Midbrain (tissue), 1 donor: ENCODE results near the gene APBA2.
A peak's percentile ranks its signal among the peaks of the same experiment; 100 is the strongest.

Source experiments
- DNase-seq: peaks from one replicate; lab custom pipeline; 2025; lab: John Stamatoyannopoulos, UW

APBA2 gene

GRCh38 chr15:28935316-28935715 is 49.5 kb downstream of the APBA2 start:
- DNase-seq = no peak

GRCh38 chr15:28936081-28936480 is 50.3 kb downstream of the APBA2 start:
- peak; percentile 70 for DNase-seq

GRCh38 chr15:28936481-28936881 is 50.7 kb downstream of the APBA2 start:
- no peak for DNase-seq

- no peak for DNase-seq
These were observed 51.5 kb downstream of the APBA2 start for GRCh38 chr15:28937271-28937670.

- DNase-seq = no peak
These were observed 56.3 kb downstream of the APBA2 start for GRCh38 chr15:28942046-28942445.

- DNase-seq = no peak
These were observed 56.8 kb downstream of the APBA2 start for GRCh38 chr15:28942571-28942970.

GRCh38 chr15:28943146-28943545 is 57.4 kb downstream of the APBA2 start:
- DNase-seq = no peak

GRCh38 chr15:28943611-28944230 is 57.9 kb downstream of the APBA2 start:
- no peak for DNase-seq

- no peak for DNase-seq
These were observed 58.5 kb downstream of the APBA2 start for GRCh38 chr15:28944286-28944685.

GRCh38 chr15:28944696-28945300 is 59.0 kb downstream of the APBA2 start:
- DNase-seq = no peak

GRCh38 chr15:28945626-28946230 is 60.0 kb downstream of the APBA2 start:
- no peak for DNase-seq

GRCh38 chr15:28946803-28947202 is 61.0 kb downstream of the APBA2 start:
- no peak for DNase-seq

GRCh38 chr15:28947221-28947674 is 61.5 kb downstream of the APBA2 start:
- DNase-seq = no peak

- DNase-seq = no peak
These were observed 62.3 kb downstream of the APBA2 start for GRCh38 chr15:28948036-28948435.

- DNase-seq = no peak
These were observed 65.1 kb downstream of the APBA2 start for GRCh38 chr15:28950916-28951315.

- DNase-seq = no peak
These were observed 67.1 kb downstream of the APBA2 start for GRCh38 chr15:28952666-28953491.

- DNase-seq = no peak
These were observed 67.9 kb downstream of the APBA2 start for GRCh38 chr15:28953573-28954195.

GRCh38 chr15:28954466-28955159 is 68.8 kb downstream of the APBA2 start:
- no peak for DNase-seq

GRCh38 chr15:28955160-28955992 is 69.6 kb downstream of the APBA2 start:
- no peak for DNase-seq

GRCh38 chr15:28955993-28956421 is 70.2 kb downstream of the APBA2 start:
- no peak for DNase-seq

- DNase-seq = no peak
These were observed 70.7 kb downstream of the APBA2 start for GRCh38 chr15:28956491-28956890.
